Testis (tissue), 3 donors: Measurements from ENCODE around the gene PPP1R10. TPM values are rescaled to one million over a fixed set of nuclear protein-coding genes. Genes with fewer than 3 reads are reported as not detected.

Experiments
- DNase-seq: peaks from one replicate; pipeline ENCODE4 v3.0.0-alpha.2; 2019
- H3K27ac ChIP-seq, 2 donors: fragments of 200-600 bp; sonication (generic); one replicate each; pipeline ENCODE4 v1.5.1; 2019
- H3K27me3 ChIP-seq: fragments of 200-600 bp; sonication (generic); one replicate; pipeline ENCODE4 v1.5.1; 2019
- H3K36me3 ChIP-seq: fragments of 200-600 bp; sonication (generic); one replicate; pipeline ENCODE4 v1.5.1; 2017; ENCODE audit warnings: low read depth; ENCODE audit errors: missing control alignments
- H3K4me1 ChIP-seq: fragments of 200-600 bp; sonication (generic); one replicate; pipeline ENCODE4 v1.5.1; 2019
- H3K4me3 ChIP-seq, 2 donors: fragments of 200-600 bp; sonication (generic); one replicate each; pipeline ENCODE4 v1.5.1; 2017 to 2019
- H3K9me3 ChIP-seq: fragments of 200-600 bp; sonication (generic); one replicate; pipeline ENCODE4 v1.5.1; 2017
- CTCF ChIP-seq, 3 experiments: fragments of 450-650 bp in 2 of 3; fragments of 200-600 bp in 1 of 3; sonication (generic) in 1 of 3; IDR thresholded peaks; one replicate each; pipeline ENCODE4 v1.5.1; 2016 to 2019; ENCODE audit warnings: antibody characterized with exemption in 3 of 3, mild to moderate bottlenecking in 2 of 3, moderate library complexity in 1 of 3
- POLR2A ChIP-seq: fragments of 450-650 bp; IDR thresholded peaks from one replicate; pipeline ENCODE4 v1.6.1; 2017; ENCODE audit warnings: antibody characterized with exemption, mild to moderate bottlenecking, moderate library complexity
- WGBS, 2 donors: methylation state at CpG; one replicate each; pipeline ENCODE4 v1.1.5; 2018; 5-methylcytosine and 5-hydroxymethylcytosine counted together
- intact Hi-C: fragments of 100-400 bp; cut with DNase I; formaldehyde crosslinking; loops from one replicate; pipeline ENCODE4 v1.15.1; 2023; ENCODE audit warnings: low total_unique reads
- polyA plus RNA-seq: library from polyadenylated mRNA; stranded (reverse); fragments of 350-450 nt; fragmentation: Illumina TruSeq; extraction: RNeasy Lipid Tissue Mini Kit (QIAGEN cat#74804); gene quantifications from one replicate; pipeline ENCODE4 v1.2.3, GENCODE V29; 2014; ENCODE audit warnings: low read depth, low replicate concordance; ENCODE audit not compliant: insufficient read depth
- total RNA-seq, 2 donors: library from RNA; depleted of rRNA; stranded (reverse); fragments of >200 nt; gene quantifications; one replicate each; pipeline ENCODE4 v1.2.3, GENCODE V29; 2016

PPP1R10 gene
- total and polyA plus RNA-seq, 3 donors from 2014 or later, result 47.4 to 72.7 (median 50.8) TPM

GRCh38 chr6:30617565-30618269, 674 bp upstream of the PPP1R10 start, which contains the start of gene MRPS18B:
Gene MRPS18B, plus strand, starts transcription at chr6:30617840. Its CDS starts 26 bp downstream, at chr6:30617866.
- DNase-seq, result peak; percentile 99
- 0 to 1% methylated on average over 34 of the region's 34 CpGs for WGBS, 2 donors
- intact Hi-C loops, result no loop called here

GRCh38 chr6:30615958-30616810, 859 bp downstream of the PPP1R10 start:
- H3K27ac ChIP-seq, result peak overlapping the region; percentile 98 to 99
- H3K36me3 ChIP-seq, result no peaks in the 10 kb centered on the region
- no peaks in the 10 kb centered on the region for H3K9me3 ChIP-seq
- 1% methylated on average over 10 of the region's 10 CpGs for whole genome bisulfite sequencing, 2 donors
- intact Hi-C loops, result no loop called here
- TF ChIP-seq POLR2A (no peak), CTCF (IDR thresholded peaks at IDR 0.05) (no peak)
- peaks cover 25% of the 10 kb centered on the region for H3K4me1 ChIP-seq
- DNase-seq, result no peak
- H3K27me3 ChIP-seq, result no peaks in the 10 kb centered on the region
- peak overlapping the region; percentile 76 to 96 for H3K4me3 ChIP-seq

More at GRCh38 chr6:30617565-30618269, 674 bp upstream of the PPP1R10 start, which contains the start of gene MRPS18B:
- Histone ChIP-seq H3K36me3 (no peaks in the 10 kb centered on the region), H3K4me3 (peak within 1 kb of the TSS; percentile 76 to 96), H3K9me3 (no peaks in the 10 kb centered on the region), H3K27me3 (no peaks in the 10 kb centered on the region), H3K4me1 (peaks cover 15% of the 10 kb centered on the region), H3K27ac (peak within 1 kb of the TSS; percentile 98 to 99)
- TF ChIP-seq CTCF (IDR thresholded peaks at IDR 0.05), result no peak
- no peak for TF ChIP-seq POLR2A

DNA sequence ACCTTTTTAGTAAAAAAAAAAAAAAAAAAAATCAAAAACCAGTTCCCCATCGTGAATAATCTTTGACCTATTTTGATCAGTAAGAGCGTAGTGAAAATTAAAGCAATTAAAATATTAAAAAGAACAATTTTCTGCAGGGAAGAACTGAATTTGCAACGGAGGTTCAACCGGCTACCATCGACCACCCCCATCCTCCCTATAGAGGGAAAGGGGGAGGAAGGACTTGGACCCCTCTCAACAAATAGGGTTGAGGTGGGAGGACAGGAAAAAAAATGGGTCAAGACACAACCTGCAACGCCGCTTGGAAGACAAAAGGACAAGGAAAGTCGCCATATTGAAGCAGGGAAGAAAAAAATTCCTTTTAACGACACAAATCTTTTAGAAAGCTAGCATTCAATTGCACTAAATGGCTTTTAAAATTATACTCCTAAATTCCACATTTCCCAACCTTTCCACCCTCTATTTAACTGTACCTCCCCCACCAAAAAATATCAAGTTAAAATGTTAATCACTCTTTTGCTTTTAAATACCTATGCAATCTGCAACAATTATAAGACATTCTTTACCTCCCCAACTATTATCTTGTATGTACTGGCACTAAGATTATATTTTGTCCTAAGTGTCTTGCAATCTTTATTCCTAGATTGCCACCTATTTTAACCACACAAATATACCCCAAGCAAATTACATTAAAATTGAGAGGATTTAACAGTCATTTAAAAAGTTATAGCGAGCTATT, 1.7 kb downstream of the PPP1R10 start:
- intact Hi-C loops, result no loop called here
- no peak for DNase-seq

GRCh38 chr6:30614843-30615218, 2.2 kb downstream of the PPP1R10 start:
- intact Hi-C loops, result no loop called here

More for the DNA sequence above, 1.7 kb downstream of the PPP1R10 start:
- H3K4me1 ChIP-seq, result peaks cover 30% of the 10 kb centered on the region
- H3K4me3 ChIP-seq, result peak overlapping the region; percentile 76 to 96
- no peaks in the 10 kb centered on the region for H3K27me3 ChIP-seq
- no peaks in the 10 kb centered on the region for H3K9me3 ChIP-seq
- peak overlapping the region; percentile 98 to 99 for H3K27ac ChIP-seq
- no peaks in the 10 kb centered on the region for H3K36me3 ChIP-seq
- TF ChIP-seq CTCF (IDR thresholded peaks at IDR 0.05), result no peak
- no peak for TF ChIP-seq POLR2A
- 0 to 1% methylated on average over 10 of the region's 10 CpGs for WGBS, 2 donors

More at GRCh38 chr6:30614843-30615218, 2.2 kb downstream of the PPP1R10 start:
- H3K4me1 ChIP-seq, result peaks cover 31% of the 10 kb centered on the region
- H3K9me3 ChIP-seq, result no peaks in the 10 kb centered on the region
- DNase-seq, result peak; percentile 95
- TF ChIP-seq POLR2A (peak; percentile 90), CTCF (IDR thresholded peaks at IDR 0.05) (no peak)
- H3K27ac ChIP-seq, result peak overlapping the region; percentile 98 to 99
- 0% methylated on average over 6 of the region's 6 CpGs for WGBS, 2 donors
- H3K4me3 ChIP-seq, result peak overlapping the region; percentile 76 to 96
- H3K27me3 ChIP-seq, result no peaks in the 10 kb centered on the region
- no peaks in the 10 kb centered on the region for H3K36me3 ChIP-seq
